H1 (cell line): ENCODE results near the gene PDE4B. TPM values are rescaled to one million over a fixed set of nuclear protein-coding genes. Genes with fewer than 3 reads are reported as not detected.

Experiments
- KDM4A ChIP-seq: IDR thresholded peaks from one replicate; pipeline ENCODE4 v1.7.1; 2012; ENCODE audit warnings: low read depth, mild to moderate bottlenecking, moderate library complexity, low read length, inconsistent platforms; ENCODE audit not compliant: severe bottlenecking
- NRF1 ChIP-seq: IDR thresholded peaks from 2 replicates; pipeline ENCODE4 v1.6.1; 2011; ENCODE audit warnings: mild to moderate bottlenecking, low read depth, low read length, improper control_type of control experiment
- RFX5 ChIP-seq: IDR thresholded peaks from 2 replicates; pipeline ENCODE4 v1.6.1; 2011; ENCODE audit warnings: low read depth, low read length, improper control_type of control experiment, borderline replicate concordance
- SRF ChIP-seq: IDR thresholded peaks from 2 replicates; pipeline ENCODE4 v1.6.1; 2011; ENCODE audit warnings: mild to moderate bottlenecking, low read depth, low read length, moderate library complexity
- polyA plus RNA-seq, 7 experiments: library from polyadenylated mRNA; depleted of rRNA in 3 of 7; stranded (reverse) in 5 of 7; unstranded in 2 of 7; fragments of >200 nt in 5 of 7; fragments of 200-250 nt in 2 of 7; gene quantifications; 1 replicate in 5 of 7; 2 replicates in 1 of 7; 4 replicates in 1 of 7; pipeline versions ENCODE4 v1.2.1 to v1.2.3, GENCODE V29; 2011 to 2013; ENCODE audit warnings: missing spikeins in 2 of 7, mixed read lengths in 2 of 7
- total RNA-seq: library from RNA; stranded (reverse); fragmentation: NEBNext Ultra II Directional; extraction: Animal tissue kit (Norgen Biotek cat#: 25700); gene quantifications from 2 replicates; pipeline ENCODE4 v1.2.1, GENCODE V29; 2021

Gene PDE4B
- total and polyA plus RNA-seq, 2 of the 8 experiments (the other 6 are each of a cell fraction or from before 2014, with no cell fraction given), result 5.0 to 15.1 TPM

DNA sequence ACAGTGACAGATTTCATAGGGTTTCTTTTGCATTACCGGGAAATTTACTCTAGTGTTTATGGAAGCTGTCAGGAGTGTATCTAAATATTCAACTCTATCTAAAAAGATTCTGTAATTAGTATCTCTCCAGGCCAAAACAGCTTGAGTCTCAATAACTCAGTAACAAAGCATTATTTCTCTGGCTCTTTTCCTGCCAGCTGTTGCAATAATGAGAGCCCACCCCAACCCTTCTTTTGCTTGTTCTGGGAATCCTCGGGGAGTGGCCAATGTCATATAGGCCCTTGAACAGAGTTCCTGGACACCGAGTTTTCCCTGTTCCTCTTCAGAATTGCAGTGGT is 621.1 kb downstream of the PDE4B start (continued):
- TF ChIP-seq SRF (no peak), NRF1 (no peak), KDM4A (no peak), RFX5 (no peak)
